GM19238 (cell line): ENCODE measurements around the gene SAMM50.

Experiments used
- DNase-seq: peaks from one replicate; pipeline ENCODE4 v3.0.0; 2011; ENCODE audit warnings: low spot score; ENCODE audit not compliant: insufficient read length

SAMM50 gene

GRCh38 chr22:43976861-43977795, 21.9 kb downstream of the SAMM50 start:
- DNase-seq: no peak

GRCh38 chr22:43978558-43978957, 23.3 kb downstream of the SAMM50 start:
- DNase-seq: no peak

DNA sequence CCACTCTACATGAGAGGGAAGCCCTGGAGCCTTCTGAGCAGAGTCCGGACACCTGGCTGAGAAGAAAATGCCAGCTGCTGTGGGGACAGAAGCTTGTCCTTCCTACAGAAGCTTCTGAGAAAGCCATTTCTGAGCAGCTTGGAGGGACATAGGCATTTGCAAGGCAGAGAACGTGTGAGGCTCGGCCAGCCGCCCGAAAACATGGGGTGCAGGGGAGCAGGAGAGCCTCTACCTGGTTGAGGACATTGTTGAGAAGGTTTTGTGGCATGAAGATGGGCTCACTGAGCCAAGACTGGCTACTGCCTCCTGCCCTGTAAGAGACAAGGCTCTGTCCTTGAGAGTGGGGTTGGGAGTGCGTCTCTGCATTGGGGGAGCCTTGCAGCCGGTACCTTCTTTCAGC, 25.3 kb downstream of the SAMM50 start:
- DNase-seq: no peak

DNA sequence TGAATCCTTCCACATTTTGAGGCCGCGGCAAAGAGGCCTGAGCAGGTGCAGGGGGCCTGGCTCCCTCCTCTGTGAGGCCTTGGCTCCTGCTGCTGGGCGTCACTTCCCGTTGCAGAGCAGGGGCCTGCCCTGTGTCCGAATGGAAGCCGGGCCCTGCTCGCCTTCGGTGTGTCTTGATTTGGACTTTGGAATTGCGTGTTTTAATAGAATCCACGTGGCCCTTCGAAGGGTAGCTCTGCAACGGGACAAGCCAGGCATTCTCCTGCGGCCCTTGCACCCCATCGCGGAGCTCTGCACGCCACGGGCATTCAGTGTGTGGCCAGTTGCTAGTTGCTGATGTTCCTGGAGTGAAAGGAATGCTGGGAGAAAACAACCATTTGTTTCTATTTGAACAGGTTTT, 25.8 kb downstream of the SAMM50 start:
- no peak for DNase-seq

DNA sequence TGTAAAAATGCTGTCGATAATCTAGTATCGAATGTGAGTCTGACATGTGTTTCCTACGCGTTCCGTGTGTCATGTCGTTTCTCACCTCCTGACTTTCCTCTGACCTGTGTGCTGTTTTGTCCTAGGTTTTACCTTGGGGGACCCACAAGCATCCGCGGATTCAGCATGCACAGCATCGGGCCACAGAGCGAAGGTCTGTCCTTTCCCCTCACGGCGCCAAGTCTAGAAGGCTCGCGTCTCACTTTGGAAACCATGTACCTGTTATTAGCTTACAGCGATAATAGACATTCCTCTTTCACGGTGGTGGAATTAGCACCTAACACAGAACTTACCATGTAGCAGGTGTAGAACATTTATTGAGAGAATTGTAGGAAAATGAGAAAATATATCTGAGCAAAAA, 28.6 kb downstream of the SAMM50 start:
- no peak for DNase-seq

GRCh38 chr22:43985532-43985931, 30.3 kb downstream of the SAMM50 start:
- DNase-seq: no peak

DNA sequence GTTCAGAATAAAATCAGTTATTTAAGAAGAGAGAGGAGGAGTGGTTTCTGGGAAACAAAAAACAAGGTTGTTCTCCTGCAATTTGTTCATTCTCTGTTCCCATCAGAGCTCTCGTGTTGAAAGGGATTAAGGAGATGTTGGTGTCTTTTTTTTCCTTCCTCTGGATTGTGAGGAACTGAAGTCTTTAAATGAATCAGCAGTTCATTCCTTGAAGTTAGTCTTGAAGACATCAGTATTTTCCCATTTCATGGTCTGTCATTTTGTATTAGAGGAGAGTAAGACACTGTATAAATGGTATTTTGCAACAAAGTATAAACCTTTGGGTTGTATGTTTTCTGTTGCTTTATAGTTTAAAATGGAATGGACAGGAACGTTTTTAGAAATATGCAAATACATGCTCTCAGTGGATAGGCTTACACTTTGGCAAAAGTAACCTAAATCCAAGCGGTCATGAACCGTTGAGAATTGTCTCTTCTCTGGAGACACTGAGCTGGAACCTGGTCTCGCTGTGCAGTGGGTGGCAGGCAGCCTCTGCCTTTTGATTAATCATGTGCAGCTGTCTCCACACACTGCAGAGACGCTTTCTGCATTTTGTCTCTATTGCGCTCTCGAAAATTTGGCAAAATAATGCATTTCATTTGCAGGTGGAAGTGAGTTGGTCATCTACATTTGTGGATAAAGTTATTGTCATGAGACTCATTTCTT, 33.0 kb downstream of the SAMM50 start:
- no peak for DNase-seq

- DNase-seq: no peak
Observed at GRCh38 chr22:43988960-43989359, 33.7 kb downstream of the SAMM50 start.

DNA sequence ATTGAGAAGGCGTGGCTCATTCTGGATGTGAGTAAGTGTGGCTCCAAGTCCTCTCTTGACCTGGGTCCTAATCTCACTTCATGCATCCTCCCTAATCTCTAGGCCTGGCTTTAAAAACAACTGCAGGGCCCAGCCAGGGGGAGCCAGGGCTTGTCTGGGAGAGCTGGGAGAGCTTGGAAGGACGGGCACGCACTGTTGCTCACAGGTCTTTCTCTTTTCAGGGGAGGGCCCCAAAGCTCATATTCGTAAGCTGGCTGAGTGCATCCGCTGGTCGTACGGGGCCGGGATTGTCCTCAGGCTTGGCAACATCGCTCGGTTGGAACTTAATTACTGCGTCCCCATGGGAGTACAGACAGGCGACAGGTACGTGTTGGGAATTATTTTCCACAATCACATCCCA, 34.8 kb downstream of the SAMM50 start:
- DNase-seq: no peak

DNA sequence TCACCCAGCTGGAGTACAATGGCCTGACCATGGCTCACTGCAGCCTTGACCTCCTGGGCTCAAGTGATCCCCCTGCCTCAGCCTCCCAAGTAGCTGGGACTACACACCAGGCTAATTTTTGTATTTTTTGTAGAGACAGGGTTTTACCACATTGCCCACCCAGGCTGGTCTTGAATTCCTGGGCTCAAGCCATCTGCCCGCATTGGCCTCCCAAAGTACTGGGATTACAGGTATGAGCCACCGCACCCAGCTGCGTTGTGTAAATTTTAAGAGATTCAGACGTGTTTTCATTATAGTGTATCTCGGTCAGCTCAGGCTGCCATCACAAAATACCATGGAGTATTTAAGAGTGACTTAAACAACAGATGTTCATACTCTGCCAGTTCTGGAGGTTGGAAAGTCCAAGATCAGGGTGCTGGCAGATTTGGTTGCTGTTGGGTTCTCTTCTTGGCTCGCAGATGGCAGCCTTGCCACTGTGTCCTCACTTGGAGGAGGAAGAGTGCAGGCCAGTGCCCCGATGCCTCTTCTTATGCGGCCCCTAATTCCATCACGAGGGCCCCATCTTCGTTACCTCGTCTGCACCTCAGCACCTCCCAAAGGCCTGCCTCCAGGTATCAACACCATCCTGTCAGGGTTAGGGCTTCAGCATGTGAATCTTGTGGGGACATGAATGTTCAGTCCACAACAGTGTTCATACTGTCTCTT, 36.2 kb downstream of the SAMM50 start:
- no peak for DNase-seq

DNA sequence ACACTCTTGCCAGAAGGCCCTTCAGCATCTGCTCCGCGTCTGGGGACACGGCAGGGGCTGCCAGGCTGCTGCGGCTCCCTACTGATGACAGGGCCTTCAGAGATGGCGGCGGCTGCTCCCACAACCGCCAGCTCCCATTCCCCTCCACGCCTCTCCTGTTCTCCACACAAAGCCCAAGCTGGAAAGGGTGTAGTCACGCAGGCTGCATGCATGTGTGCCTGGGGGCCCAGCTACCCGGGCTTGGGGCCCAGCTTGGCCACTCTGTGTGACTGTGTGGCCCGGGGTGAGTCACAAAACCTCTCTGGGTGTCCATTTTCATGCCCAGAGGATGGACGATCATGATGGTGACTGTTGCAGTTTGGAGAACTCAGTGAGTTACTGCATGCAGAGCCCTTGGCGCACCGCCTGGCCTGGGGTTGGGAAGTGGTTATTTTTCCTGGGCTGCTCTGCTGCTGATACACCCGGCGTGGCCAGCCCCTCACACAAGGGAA, 37.1 kb downstream of the SAMM50 start:
- no peak for DNase-seq

- DNase-seq: peak; percentile 56
Observed at GRCh38 chr22:43993072-43993760, 38.0 kb downstream of the SAMM50 start.

- DNase-seq: no peak
Observed at GRCh38 chr22:43994006-43994405, 38.8 kb downstream of the SAMM50 start.

DNA sequence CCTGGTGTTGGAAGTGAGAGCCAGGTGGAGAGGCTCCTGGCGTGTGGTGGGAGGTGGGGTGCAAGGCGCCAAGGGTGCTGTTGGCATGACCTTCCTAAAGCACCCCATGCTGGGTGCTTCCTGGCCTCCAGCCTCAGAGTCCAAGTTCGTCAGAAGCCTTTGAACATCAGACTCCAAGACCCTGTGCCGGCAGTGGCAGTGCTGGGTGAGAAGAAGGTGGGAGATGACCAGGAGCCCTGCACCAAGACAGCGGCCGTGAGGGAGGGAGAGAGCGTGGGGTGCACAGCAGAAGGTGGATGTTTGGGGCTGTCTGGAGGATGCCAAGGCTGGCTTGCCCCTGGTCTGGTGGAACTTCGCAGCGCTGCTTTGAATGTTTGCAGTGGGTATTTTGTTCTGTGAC, 39.2 kb downstream of the SAMM50 start:
- DNase-seq: no peak

GRCh38 chr22:43995057-43995685, 39.9 kb downstream of the SAMM50 start:
- no peak for DNase-seq

DNA sequence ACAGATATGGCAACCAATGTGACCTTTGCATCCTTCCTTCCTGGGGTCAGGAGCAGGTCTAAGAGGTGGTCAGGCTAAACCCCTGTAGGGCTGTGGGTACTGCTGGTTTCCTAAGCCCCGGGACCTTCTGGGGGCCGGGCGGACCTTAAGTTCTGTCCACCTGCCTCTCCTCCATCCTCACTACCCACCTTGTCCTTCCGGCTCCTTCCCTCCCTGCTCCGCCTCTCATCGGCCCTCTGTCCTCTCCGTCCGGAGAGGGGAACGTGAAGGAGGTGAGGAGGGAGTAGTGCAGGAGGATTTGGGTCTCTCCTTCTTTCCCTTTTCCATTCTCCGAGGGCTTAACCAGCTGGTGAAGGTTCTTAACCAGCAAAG, 40.5 kb downstream of the SAMM50 start:
- no peak for DNase-seq

DNA sequence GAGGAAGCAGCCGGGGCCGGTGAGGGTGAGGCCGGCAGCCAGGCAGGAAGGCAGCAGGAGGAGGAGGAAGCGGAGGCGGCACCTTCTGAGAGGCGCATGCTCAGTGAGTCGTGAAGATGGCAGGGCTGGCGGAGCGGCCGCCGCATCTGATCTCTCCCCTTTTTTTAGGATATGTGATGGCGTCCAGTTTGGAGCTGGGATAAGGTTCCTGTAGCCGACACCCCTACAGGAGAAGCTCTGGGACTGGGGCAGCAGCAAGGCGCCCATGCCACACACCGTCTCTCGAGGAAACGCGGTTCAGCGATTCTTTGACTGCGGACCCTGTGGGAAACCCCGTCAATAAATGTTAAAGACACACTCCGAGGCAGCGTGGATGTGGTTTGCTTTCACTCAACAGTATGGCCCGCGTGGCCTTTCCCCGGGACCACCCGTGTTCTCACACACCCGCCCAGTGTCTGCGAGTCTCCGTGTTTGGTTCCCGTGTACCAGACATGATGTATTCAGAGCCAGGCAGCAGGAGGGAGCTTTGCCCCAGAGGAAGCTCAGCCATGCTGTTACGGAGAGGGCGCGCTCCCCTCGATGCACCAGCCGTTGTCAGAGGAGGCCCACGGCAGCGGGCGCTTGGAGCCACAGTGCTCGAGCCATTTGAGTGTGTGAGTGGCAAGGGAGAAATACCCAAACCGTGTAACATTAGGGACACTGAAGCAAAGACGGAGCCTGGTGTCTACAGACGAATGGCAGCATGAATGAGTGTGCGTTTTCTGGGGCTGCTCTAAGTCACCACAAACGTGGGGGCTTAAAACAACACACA, 41.1 kb downstream of the SAMM50 start:
- DNase-seq: peak; percentile 81

- no peak for DNase-seq
Observed at GRCh38 chr22:43996981-43997265, 41.7 kb downstream of the SAMM50 start.

- DNase-seq: no peak
Observed at GRCh38 chr22:43998679-43999264, 43.5 kb downstream of the SAMM50 start.

DNA sequence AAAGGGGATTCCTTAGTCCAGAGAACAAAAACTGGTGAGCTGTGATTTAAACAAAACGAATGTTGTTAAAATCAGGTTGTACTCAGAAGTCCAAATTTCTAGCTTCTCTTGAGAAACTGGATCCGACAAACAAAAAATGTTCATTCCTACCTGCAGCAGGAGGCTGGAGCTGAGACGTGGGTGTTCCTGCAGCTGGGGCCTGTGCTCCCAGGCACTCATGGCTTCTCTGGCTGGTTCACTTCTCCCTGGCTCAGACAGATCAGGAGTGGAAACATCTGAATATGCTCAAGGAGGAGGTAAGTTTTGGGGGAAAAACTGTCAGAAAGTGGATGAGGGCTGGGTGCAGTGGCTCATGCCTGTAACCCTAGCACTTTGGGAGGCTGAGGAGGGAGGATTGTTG, 44.1 kb downstream of the SAMM50 start:
- DNase-seq: no peak
